Measurements from ENCODE around the gene IL17RA. TPM values are rescaled to one million over a fixed set of nuclear protein-coding genes. Genes with fewer than 3 reads are reported as not detected.

IL17RA gene
- total RNA-seq, 2 experiments from 2014 or later, result 12.5 to 14.7 TPM

DNA sequence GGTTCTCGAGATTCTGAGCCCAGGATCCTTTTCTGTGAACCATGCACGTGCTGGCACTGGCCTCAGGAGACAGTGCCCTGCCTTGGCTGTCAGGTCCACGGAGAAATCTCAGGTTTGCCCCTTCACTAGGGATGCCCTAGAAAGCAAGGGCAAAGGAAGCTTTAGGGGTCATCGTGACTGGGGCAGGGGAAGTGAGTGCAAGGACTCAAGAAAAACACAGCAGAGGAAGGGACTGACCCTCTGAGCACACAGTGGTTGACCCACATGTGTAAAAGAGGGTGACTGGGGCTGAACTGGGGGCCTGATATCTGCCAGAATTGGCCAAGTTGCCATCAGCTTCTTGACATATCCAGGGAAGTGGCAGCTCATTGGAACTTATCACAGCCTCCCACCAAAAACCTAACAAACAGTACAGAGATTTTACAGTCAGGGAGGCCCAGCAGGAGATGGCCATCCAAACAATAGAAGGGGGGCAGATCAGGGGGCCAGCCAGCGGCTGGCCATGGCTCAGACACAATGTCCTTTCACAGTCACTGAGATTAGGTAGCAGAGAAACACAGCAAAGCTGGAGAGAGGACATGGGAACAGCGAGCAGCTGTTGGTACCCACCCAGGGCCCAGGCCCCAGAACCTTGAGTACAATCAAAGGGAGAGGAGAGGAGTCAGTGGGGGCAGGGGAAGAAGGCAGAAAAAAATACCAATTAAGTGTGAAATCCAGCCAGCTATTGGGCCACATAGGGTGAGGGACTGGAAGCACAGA, 32.0 kb downstream of the IL17RA start:
- Mint-ChIP-seq H3K36me3 (no peaks in the 10 kb centered on the region), H3K27me3 (peaks cover 5% of the 10 kb centered on the region), H3K27ac (peak overlapping the region; percentile 46), H3K4me3 (no peak overlapping the region), H3K4me1 (ENCODE audit: low read depth) (peaks cover 44% of the 10 kb centered on the region), H3K9me3 (no peaks in the 10 kb centered on the region)
- DNase-seq, result no peak
- CTCF ChIA-PET, result interaction anchor here (2.1 to 3.7 kb wide), 2 partner anchors 10 to 55 kb away, joined by 6 to 18 read pairs; no protein-coding TSS in a partner anchor
- POLR2A ChIA-PET, result no interaction called here
- intact Hi-C loops (cut with micrococcal nuclease), result loop anchor here (2.0 to 5.0 kb wide), 3 partner anchors 30 to 56 kb away; no protein-coding TSS in a partner anchor

DNA sequence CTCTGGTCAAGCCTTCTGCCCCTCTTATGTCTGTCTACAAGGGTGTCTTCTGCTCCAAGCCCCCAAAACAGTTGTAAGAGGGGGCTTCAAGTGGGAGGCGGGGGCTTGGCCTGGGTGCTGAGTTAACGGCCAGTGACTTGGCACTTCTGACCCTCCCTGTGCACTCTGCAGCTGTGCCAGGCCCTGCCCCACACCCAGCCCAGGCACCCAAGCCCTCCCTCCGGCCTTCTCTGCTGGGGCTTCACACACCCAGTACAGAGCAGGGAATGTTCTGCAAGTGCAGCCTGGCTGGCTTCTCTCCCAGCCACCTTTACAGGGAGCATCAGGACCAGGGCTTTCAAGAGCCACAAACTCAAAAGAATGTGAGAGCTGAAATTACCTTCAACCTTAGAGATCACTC, 32.6 kb downstream of the IL17RA start:
- ChIA-PET POLR2A (no interaction called here), CTCF (interaction anchor here (1.2 to 3.7 kb wide), 3 partner anchors 10 to 384 kb away, joined by 3 to 18 read pairs (median 6); no protein-coding TSS in a partner anchor)
- Mint-ChIP-seq H3K4me3 (no peak overlapping the region), H3K4me1 (ENCODE audit: low read depth) (peaks cover 44% of the 10 kb centered on the region), H3K9me3 (no peaks in the 10 kb centered on the region), H3K36me3 (no peaks in the 10 kb centered on the region), H3K27me3 (peaks cover 10% of the 10 kb centered on the region), H3K27ac (peak overlapping the region; percentile 35)
- intact Hi-C loops (cut with micrococcal nuclease), result loop anchor here (2.0 to 5.0 kb wide), 3 partner anchors 31 to 55 kb away; no protein-coding TSS in a partner anchor
- DNase-seq, result no peak

DNA sequence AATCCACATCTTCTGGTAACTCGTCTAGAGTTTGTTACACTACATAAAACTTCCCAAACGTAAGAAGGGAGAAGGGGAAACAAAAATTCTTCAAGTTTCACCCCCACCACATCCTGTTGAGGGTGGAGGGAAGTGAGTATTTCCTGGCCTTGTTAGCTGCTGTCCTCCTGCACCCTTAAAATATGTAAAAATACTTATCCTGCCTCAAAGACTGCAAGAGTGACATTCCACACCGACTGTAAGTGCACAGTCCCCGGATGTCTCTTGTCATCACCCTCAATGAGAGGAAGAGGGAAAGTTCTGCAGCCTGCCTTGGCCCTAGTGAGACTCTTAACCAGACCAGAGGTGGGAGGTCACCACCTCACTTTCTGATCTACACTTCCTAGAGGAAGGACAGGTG, 33.1 kb downstream of the IL17RA start:
- ChIA-PET POLR2A (no interaction called here), CTCF (interaction anchor here (1.2 to 3.7 kb wide), 3 partner anchors 11 to 383 kb away, joined by 3 to 18 read pairs (median 6); no protein-coding TSS in a partner anchor)
- H3K4me3 Mint-ChIP-seq, result no peak overlapping the region
- H3K36me3 Mint-ChIP-seq, result peaks cover 1% of the 10 kb centered on the region
- H3K27me3 Mint-ChIP-seq, result peaks cover 10% of the 10 kb centered on the region
- intact Hi-C loops (cut with micrococcal nuclease), result loop anchor here (2.0 to 5.0 kb wide), 3 partner anchors 31 to 54 kb away; no protein-coding TSS in a partner anchor
- H3K9me3 Mint-ChIP-seq, result no peaks in the 10 kb centered on the region
- peak; percentile 27 for DNase-seq
- H3K4me1 Mint-ChIP-seq (ENCODE audit: low read depth), result peaks cover 44% of the 10 kb centered on the region
- H3K27ac Mint-ChIP-seq, result peak overlapping the region; percentile 35

DNA sequence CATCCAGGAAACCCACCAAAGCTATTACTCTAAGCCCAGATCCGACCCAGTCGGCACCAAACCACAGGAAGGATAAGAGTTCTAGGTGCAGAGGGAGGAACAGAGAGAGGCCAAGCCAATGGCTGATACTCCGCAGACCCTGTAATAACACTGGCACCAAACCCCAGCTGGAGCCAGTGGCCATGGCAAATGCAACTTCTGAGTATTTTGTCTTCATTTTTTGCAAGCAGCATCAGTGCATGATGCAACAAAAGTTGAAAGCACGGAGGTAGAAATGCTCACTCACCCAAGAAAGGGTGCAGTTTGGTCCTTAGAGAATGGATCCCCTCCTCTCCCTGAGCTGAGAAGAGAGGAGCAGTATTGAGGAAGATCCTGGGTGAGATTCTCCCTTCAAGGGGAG, 33.5 kb downstream of the IL17RA start:
- Mint-ChIP-seq H3K4me3 (no peak overlapping the region), H3K9me3 (no peaks in the 10 kb centered on the region), H3K27me3 (peaks cover 10% of the 10 kb centered on the region), H3K27ac (no peak overlapping the region), H3K36me3 (peaks cover 1% of the 10 kb centered on the region), H3K4me1 (ENCODE audit: low read depth) (peaks cover 44% of the 10 kb centered on the region)
- CTCF ChIA-PET, result interaction anchor here (1.2 to 3.7 kb wide), 2 partner anchors 54 to 383 kb away, joined by 3 to 18 read pairs; no protein-coding TSS in a partner anchor
- POLR2A ChIA-PET, result no interaction called here
- no peak for DNase-seq
- intact Hi-C loops (cut with micrococcal nuclease), result loop anchor here (5.0 kb wide), 2 partner anchors 41 to 54 kb away; no protein-coding TSS in a partner anchor

DNA sequence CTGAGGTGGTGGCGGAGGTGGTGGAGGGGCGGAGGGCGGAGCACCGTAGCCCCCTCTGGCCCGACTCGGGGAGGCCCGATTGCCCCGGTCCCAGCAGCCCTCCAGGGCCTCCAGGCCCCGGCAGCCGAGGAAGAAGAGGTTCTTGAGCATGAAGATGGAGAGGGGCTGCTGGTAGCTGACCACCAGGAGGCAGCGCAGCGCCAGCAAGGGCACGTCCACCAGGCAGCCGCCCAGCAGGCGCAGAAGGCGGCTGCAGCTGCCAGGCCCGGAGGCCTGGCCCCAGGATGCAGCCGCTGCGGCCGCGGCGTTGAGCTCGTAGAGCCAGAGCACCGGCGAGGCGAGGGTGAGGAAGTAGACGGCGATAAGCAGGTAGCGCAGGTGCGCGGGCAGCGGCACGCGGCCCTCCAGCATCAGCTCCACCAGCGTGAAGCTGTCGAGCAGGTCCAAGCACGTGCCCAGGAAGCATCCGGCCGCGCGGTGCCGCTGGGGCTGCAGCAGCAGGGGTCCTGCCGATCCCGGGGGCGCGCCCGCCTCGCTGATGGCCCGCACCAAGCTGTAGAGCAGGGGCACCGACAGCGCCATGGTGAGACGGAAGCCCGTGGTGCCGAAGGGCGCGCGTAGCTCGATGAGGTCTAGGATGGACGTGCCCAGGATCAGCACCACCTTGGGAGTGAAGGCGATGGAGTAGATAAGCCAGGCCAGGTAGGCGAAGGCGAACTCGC, 34.8 kb downstream of the IL17RA start:
- H3K9me3 Mint-ChIP-seq, result no peaks in the 10 kb centered on the region
- peaks cover 10% of the 10 kb centered on the region for H3K27me3 Mint-ChIP-seq
- ChIA-PET CTCF (interaction anchor here (0.9 to 1.2 kb wide), 4 partner anchors 14 to 52 kb away, joined by 3 to 6 read pairs (median 4); no protein-coding TSS in a partner anchor), POLR2A (no interaction called here)
- H3K4me3 Mint-ChIP-seq, result no peak overlapping the region
- DNase-seq, result peak; percentile 41
- H3K27ac Mint-ChIP-seq, result no peak overlapping the region
- peaks cover 44% of the 10 kb centered on the region for H3K4me1 Mint-ChIP-seq (ENCODE audit: low read depth)
- intact Hi-C loops (cut with micrococcal nuclease), result loop anchor here (5.0 kb wide), 2 partner anchors 42 to 53 kb away; no protein-coding TSS in a partner anchor
- peaks cover 1% of the 10 kb centered on the region for H3K36me3 Mint-ChIP-seq

DNA sequence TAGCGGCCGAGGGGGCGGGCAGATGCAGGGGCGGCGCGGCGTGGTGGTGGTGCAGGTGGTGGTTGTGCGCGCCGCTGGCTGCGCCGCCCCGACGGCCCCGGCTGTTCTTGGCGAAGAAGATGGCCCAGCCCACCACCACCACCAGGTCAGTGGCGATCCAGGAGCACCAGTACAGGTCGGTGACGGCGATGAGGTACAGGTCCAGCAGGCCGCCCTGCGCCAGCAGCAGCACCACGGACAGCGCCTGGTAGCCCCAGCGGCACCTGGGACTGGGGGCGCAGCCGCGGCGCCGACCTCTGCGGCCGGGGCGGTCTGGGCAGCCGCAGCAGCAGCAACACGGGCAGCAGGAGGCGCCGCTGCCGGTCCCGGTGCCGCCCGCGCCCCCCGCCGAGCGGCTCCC, 35.5 kb downstream of the IL17RA start:
- DNase-seq, result peak; percentile 64
- H3K4me1 Mint-ChIP-seq (ENCODE audit: low read depth), result peaks cover 40% of the 10 kb centered on the region
- peaks cover 10% of the 10 kb centered on the region for H3K27me3 Mint-ChIP-seq
- intact Hi-C loops (cut with micrococcal nuclease), result no loop called here
- H3K27ac Mint-ChIP-seq, result no peak overlapping the region
- H3K9me3 Mint-ChIP-seq, result no peaks in the 10 kb centered on the region
- ChIA-PET POLR2A (no interaction called here), CTCF (interaction anchor here (1.1 to 1.2 kb wide), 2 partner anchors 31 to 52 kb away, joined by 5 to 6 read pairs; no protein-coding TSS in a partner anchor)
- peaks cover 1% of the 10 kb centered on the region for H3K36me3 Mint-ChIP-seq
- H3K4me3 Mint-ChIP-seq, result no peak overlapping the region

DNA sequence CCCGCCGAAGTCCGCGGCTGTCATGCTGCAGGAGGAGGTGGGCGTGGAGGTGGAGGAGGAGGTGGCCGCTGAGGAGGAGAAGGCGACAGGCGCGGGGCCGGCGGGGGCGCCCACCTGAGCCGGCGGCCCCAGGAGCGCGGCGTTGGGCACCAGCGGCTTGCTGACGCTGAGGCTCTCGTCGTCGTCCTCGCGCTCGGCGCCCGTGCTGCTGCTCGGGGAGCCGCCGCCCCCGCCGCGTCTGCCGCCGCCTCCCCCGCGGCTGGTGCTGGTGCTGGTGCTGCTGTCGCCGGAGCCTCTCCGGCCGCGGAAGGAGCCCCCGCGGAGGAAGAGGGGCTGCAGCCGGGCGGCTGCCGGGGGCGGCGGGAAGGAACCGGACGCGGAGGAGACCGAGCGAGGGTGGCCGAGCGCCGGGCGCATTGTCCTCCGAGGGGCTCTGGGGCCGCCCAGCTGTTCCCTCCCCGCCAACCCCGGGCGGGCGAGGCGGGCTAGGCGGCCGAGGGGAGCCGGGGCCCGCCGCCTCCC, 36.0 kb downstream of the IL17RA start:
- H3K4me1 Mint-ChIP-seq (ENCODE audit: low read depth), result peaks cover 35% of the 10 kb centered on the region
- intact Hi-C loops (cut with micrococcal nuclease), result no loop called here
- peaks cover 1% of the 10 kb centered on the region for H3K36me3 Mint-ChIP-seq
- H3K4me3 Mint-ChIP-seq, result no peak overlapping the region
- DNase-seq, result peak; percentile 25
- no peak overlapping the region for H3K27ac Mint-ChIP-seq
- H3K9me3 Mint-ChIP-seq, result no peaks in the 10 kb centered on the region
- ChIA-PET CTCF (no interaction called here), POLR2A (no interaction called here)
- H3K27me3 Mint-ChIP-seq, result peaks cover 10% of the 10 kb centered on the region

DNA sequence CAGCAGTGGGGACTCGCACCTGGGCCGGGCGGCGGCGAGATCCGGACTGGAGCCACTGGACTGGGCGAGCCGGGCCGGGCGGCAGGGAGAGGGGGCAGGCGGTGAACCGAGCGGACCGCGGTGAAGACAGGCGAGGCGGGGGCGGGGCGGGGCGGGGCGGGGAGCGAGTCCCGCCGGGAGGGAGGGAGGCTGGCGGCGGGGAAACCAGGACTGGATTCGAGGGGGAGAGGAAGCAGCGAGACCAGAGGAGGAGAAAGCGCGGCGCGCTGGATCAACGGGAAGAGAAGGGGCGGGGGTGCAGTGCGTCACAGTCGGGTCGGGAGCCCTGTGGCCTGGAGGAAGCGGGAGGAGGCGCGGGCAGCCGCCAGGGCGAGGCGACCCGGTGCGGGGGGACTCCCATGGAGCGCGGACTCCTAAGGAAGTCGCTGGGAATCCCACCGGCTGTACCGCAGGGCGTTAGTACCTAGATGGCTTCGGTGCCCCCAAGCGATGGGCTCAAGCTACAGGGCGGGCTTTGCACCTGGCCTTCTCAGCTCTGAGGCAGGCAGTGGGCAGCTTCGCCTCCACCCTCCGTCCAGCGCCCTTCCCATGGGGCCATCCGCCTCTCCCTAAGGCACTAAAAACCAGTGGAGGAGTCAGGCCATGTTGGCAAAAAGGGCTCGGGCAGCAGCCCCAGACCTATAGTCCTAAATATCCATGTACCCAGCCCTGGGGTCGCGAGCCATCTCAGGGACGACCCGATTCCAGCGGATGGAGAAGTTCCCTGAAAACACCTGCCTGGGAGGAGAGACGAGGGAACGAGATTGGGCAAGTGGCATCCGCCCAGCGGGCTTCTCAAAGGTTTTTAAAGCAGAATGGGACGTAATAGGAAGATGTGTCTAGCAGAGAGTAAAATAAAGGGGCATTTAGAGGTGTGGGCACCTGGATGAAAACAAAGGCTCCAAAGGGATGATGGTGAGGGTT, 36.7 kb downstream of the IL17RA start, which contains the start of gene TMEM121B:
TSS of gene TMEM121B (minus strand) at position 128 of the 963 bp plus-strand sequence. CDS start 233 bp downstream, outside the sequence.
- intact Hi-C loops (cut with micrococcal nuclease), result no loop called here
- Mint-ChIP-seq H3K27ac (no peak within 1 kb of the TSS), H3K27me3 (peaks cover 10% of the 10 kb centered on the region), H3K36me3 (peaks cover 1% of the 10 kb centered on the region), H3K4me1 (ENCODE audit: low read depth) (peaks cover 27% of the 10 kb centered on the region), H3K4me3 (peak within 1 kb of the TSS; percentile 53), H3K9me3 (no peaks in the 10 kb centered on the region)
- ChIA-PET POLR2A (no interaction called here), CTCF (no interaction called here)
- DNase-seq, result peak; percentile 45

DNA sequence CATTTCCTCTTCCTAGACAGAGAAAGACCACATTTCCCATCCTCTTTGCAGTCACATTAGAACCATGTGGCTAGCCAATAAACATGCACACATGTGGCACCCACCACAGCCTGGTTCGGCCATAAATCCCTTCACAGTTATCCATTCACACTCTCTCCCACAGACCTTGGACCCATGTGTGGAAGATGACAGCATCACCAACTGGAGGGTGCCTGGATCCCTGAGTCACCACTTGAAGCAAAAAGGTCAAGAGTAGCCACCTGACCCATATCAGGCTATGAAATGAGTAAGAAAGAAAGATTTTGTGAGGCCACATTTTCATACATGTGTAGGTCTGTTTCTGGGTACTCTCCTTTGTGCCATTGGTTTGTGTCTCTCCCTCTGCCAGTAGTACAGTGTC, 45.4 kb downstream of the IL17RA start:
- no peak for DNase-seq
- intact Hi-C loops (cut with micrococcal nuclease), result no loop called here
- no peaks in the 10 kb centered on the region for H3K9me3 Mint-ChIP-seq
- H3K4me3 Mint-ChIP-seq, result no peak overlapping the region
- POLR2A ChIA-PET, result no interaction called here
- H3K27me3 Mint-ChIP-seq, result no peaks in the 10 kb centered on the region
- CTCF ChIA-PET, result no interaction called here
- H3K36me3 Mint-ChIP-seq, result peaks cover 4% of the 10 kb centered on the region
- H3K27ac Mint-ChIP-seq, result no peak overlapping the region
- H3K4me1 Mint-ChIP-seq (ENCODE audit: low read depth), result peaks cover 4% of the 10 kb centered on the region

DNA sequence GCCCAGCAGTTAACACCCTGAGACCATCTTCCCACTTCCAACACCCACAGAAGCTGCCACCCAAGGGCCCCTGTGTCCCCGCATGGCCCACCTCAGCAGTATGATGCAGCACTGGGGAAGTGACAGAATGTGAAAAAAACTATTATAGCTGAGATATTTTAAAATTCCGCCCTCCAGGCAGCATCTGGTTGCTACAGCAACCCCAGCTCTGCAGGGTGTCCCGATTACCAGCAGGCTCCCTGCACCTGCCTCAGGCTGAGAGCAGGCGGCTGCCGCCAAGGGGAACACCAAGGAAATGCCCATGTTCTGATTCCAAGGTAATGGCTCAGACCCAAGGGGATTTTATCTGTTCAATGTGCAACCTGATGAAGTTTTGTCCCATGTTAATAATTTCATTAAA, 46.9 kb downstream of the IL17RA start:
- H3K4me1 Mint-ChIP-seq (ENCODE audit: low read depth), result peaks cover 4% of the 10 kb centered on the region
- H3K9me3 Mint-ChIP-seq, result no peaks in the 10 kb centered on the region
- H3K4me3 Mint-ChIP-seq, result no peak overlapping the region
- H3K27ac Mint-ChIP-seq, result no peak overlapping the region
- ChIA-PET POLR2A (no interaction called here), CTCF (no interaction called here)
- no peak for DNase-seq
- peaks cover 4% of the 10 kb centered on the region for H3K36me3 Mint-ChIP-seq
- no peaks in the 10 kb centered on the region for H3K27me3 Mint-ChIP-seq
- intact Hi-C loops (cut with micrococcal nuclease), result no loop called here

DNA sequence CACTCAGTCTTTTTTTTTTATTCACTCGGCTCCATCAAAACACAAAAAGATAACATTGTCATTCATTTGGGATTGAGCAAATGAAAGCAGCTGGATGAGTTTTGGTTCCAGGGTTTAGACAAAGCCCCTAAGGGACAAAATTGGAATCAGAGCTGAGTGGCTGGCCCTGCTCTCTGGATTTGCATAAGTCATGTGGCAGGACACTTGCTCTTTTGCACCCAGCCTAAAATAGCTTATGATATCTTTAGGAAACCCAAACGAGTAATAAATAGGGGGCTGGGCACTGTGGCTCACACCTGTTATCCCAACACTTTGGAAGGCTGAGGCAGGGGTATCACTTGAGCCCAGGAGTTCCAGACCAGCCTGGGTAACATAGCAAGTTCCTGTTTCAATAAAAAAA, 47.3 kb downstream of the IL17RA start:
- H3K4me1 Mint-ChIP-seq (ENCODE audit: low read depth), result peaks cover 4% of the 10 kb centered on the region
- H3K27ac Mint-ChIP-seq, result no peak overlapping the region
- peaks cover 8% of the 10 kb centered on the region for H3K36me3 Mint-ChIP-seq
- DNase-seq, result no peak
- ChIA-PET CTCF (no interaction called here), POLR2A (no interaction called here)
- intact Hi-C loops (cut with micrococcal nuclease), result no loop called here
- H3K27me3 Mint-ChIP-seq, result no peaks in the 10 kb centered on the region
- no peaks in the 10 kb centered on the region for H3K9me3 Mint-ChIP-seq
- no peak overlapping the region for H3K4me3 Mint-ChIP-seq

Measured in activated CD4-positive, alpha-beta memory T cell treated with anti-CD3 and anti-CD28 coated beads for 36 hours (primary cell).